OCI-LY7 (cell line): ENCODE data around the gene CYP2A6. TPM values are rescaled to one million over a fixed set of nuclear protein-coding genes. Genes with fewer than 3 reads are reported as not detected.
"Not testable (repeated sequence)": the region's sequence is repeated elsewhere in the genome, so short reads cannot be mapped to it uniquely, and the experiment has no call there.

Source experiments
- BruUV-seq: library from RNA; stranded (reverse); fragments of 400-500 nt; replicated peaks from 2 replicates; lab custom pipeline; 2021; lab: Mats Ljungman, UMichigan
- CTCF ChIA-PET: fragments of 300-600 bp; sonication (Branson Sonifier 250); formaldehyde crosslinking; loops from one replicate; lab custom pipeline; 2022; ENCODE audit warnings: antibody characterized with exemption; ENCODE audit not compliant: unreplicated experiment; lab: Charles Lee
- POLR2A ChIA-PET: fragments of 300-600 bp; sonication (Branson Sonifier 250); formaldehyde crosslinking; loops from one replicate; lab custom pipeline; 2022; ENCODE audit warnings: antibody characterized with exemption; lab: Charles Lee
- DNase-seq: peaks from one replicate; pipeline ENCODE4 v3.0.0-alpha.2; 2015; ENCODE audit warnings: low spot score
- H2AFZ ChIP-seq: fragments of 200-600 bp; sonication (generic), shearing (Covaris generic); 2 replicates; pipeline ENCODE4 v1.6.1; 2014; ENCODE audit warnings: mild to moderate bottlenecking, antibody characterized with exemption, low read length, moderate library complexity
- H3K27ac ChIP-seq: fragments of 200-600 bp; sonication (generic); 2 replicates; pipeline ENCODE4 v1.5.1; 2014; ENCODE audit warnings: mixed run types, low read depth, mild to moderate bottlenecking, moderate library complexity, low read length, inconsistent platforms; ENCODE audit not compliant: poor library complexity, severe bottlenecking
- H3K36me3 ChIP-seq: fragments of 200-600 bp; sonication (generic); 2 replicates; pipeline ENCODE4 v1.6.1; 2014; ENCODE audit warnings: mild to moderate bottlenecking, antibody characterized with exemption, low read length, moderate library complexity, mixed read lengths; ENCODE audit not compliant: insufficient read depth
- H3K4me1 ChIP-seq: fragments of 200-600 bp; sonication (generic); 2 replicates; pipeline ENCODE4 v1.5.1; 2014; ENCODE audit warnings: mild to moderate bottlenecking, low read length; ENCODE audit not compliant: insufficient read depth, poor library complexity, severe bottlenecking
- H3K4me2 ChIP-seq: fragments of 200-600 bp; sonication (generic); 2 replicates; pipeline ENCODE4 v1.6.1; 2014; ENCODE audit warnings: mild to moderate bottlenecking, low read length
- H3K4me3 ChIP-seq: fragments of 200-600 bp; sonication (generic); 2 replicates; pipeline ENCODE4 v1.5.1; 2014; ENCODE audit warnings: mild to moderate bottlenecking, low read depth, low read length; ENCODE audit not compliant: poor library complexity, severe bottlenecking
- H3K79me2 ChIP-seq: fragments of 200-600 bp; sonication (generic); 2 replicates; pipeline ENCODE4 v1.6.1; 2016; ENCODE audit warnings: low read depth, mild to moderate bottlenecking, low read length, moderate library complexity, mixed read lengths; ENCODE audit not compliant: insufficient read depth
- H3K9me2 ChIP-seq: fragments of 200-600 bp; sonication (generic); 2 replicates; pipeline ENCODE4 v1.6.1; 2016; ENCODE audit warnings: mild to moderate bottlenecking, low read length, mixed read lengths; ENCODE audit not compliant: insufficient read depth
- H3K9me3 ChIP-seq: fragments of 200-600 bp; sonication (generic); 2 replicates; pipeline ENCODE4 v1.6.1; 2014; ENCODE audit warnings: mild to moderate bottlenecking, mixed run types, low read length, mixed read lengths
- H4K20me1 ChIP-seq: fragments of 200-600 bp; sonication (generic); 2 replicates; pipeline ENCODE4 v1.6.1; 2014; ENCODE audit warnings: mild to moderate bottlenecking, antibody characterized with exemption, low read length, moderate library complexity, mixed read lengths; ENCODE audit not compliant: insufficient read depth
- EZH2phosphoT487 ChIP-seq: fragments of 200-600 bp; sonication (generic); IDR thresholded peaks from 2 replicates; pipeline ENCODE4 v1.6.1; 2018; ENCODE audit warnings: low read depth, borderline replicate concordance, mild to moderate bottlenecking, mixed run types, antibody characterized with exemption, low read length, moderate library complexity, mixed read lengths
- intact Hi-C: fragments of 100-400 bp; cut with micrococcal nuclease; formaldehyde crosslinking; loops from one replicate; pipeline ENCODE4 v1.10.0; 2022; ENCODE audit not compliant: unreplicated experiment
- total RNA-seq, 2 experiments: library from RNA; depleted of rRNA in 1 of 2; stranded (reverse); fragments of >200 nt in 1 of 2; shearing (Covaris generic) in 1 of 2; gene quantifications; 2 replicates each; pipeline ENCODE4 v1.2.3, GENCODE V29; 2014 to 2022
- TF ChIP-seq, protein P1 (sequence below): fragments of 200-600 bp; sonication (generic); conservative IDR thresholded peaks from 2 replicates; pipeline ENCODE4 v1.5.1; 2014; ENCODE audit warnings: mild to moderate bottlenecking, antibody characterized with exemption, low read length, moderate library complexity, mixed read lengths

The CYP2A6 gene
- total RNA-seq, 2 experiments from 2014 or later: not detected

DNA sequence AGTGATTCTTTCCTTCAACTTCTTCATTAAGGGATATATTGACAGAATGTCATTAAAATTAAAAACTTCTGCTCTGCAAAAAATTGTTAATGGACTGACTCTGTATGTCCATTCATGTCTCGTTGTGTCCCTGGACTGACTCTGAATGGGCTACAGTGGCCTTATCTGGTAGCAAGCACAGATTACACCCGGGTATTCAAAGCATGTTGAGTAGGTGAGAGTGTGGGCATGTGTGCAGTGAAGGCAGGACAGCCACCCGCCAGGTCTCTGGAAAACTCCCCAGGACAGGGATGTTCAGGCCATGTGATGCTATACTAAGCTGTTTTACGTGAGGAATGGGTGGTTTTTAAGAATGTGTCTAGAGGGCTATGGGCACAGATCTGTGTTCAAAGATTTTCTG, 24.6 kb upstream of the CYP2A6 start:
- CTCF ChIA-PET: not testable (repeated sequence)

DNA sequence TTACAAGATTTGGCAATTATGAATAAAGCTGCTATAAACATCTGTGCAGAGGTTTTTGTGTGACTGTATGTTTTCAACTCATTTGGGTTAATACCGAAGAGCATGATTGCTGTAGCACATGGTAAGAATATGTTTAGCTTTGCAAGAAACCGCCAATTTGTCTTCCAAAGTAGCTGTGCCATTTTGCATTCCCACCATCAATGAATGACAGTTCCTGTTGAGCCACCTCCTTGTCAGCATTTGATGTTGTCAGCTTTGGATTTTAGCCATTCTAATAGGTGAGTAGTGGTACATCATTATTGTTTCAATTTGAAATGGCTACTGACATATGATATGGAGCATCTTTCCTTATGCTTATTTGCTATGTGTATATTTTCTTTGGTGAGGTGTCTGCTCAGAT, 23.6 kb upstream of the CYP2A6 start:
- H3K4me1 ChIP-seq, DNase-seq, POLR2A ChIA-PET, H3K9me2 ChIP-seq, H2AFZ ChIP-seq, H4K20me1 ChIP-seq, H3K79me2 ChIP-seq, H3K36me3 ChIP-seq, H3K9me3 ChIP-seq, H3K4me2 ChIP-seq, H3K4me3 ChIP-seq, BruUV-seq, H3K27ac ChIP-seq, intact Hi-C loops, CTCF ChIA-PET: not testable (repeated sequence)

More for the DNA sequence above, 24.6 kb upstream of the CYP2A6 start:
- BruUV-seq, H3K4me1 ChIP-seq, H3K4me2 ChIP-seq, H3K4me3 ChIP-seq, DNase-seq, POLR2A ChIA-PET, H3K27ac ChIP-seq, H3K9me3 ChIP-seq, H2AFZ ChIP-seq, H3K79me2 ChIP-seq, H4K20me1 ChIP-seq, H3K36me3 ChIP-seq, H3K9me2 ChIP-seq, intact Hi-C loops: not testable (repeated sequence)

DNA sequence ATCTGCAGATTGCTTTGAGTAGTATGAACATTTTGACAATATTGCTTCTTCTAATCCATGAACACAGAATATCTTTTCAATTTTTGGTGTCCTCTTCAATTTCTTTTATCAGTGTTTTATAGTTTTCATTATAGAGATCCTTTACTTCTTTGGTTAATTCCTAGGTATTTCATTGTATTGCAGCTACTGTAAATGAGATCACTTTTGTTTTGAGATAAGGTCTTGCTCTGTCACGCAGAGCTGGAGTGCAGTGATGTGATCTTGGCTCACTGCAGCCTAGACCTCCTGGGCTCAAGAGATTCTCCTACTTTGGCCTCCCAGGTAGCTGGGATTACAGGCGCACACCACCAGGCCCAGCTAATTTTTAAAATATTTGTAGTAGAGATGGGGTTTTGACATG, 22.0 kb upstream of the CYP2A6 start:
- H3K9me2 ChIP-seq: no peaks in the 10 kb centered on the region
- DNase-seq: no peak
- H2AFZ ChIP-seq: no peak overlapping the region
- H3K4me3 ChIP-seq: no peak overlapping the region
- CTCF ChIA-PET: no interaction called here
- H3K4me1 ChIP-seq: no peaks in the 10 kb centered on the region
- H3K4me2 ChIP-seq: no peak overlapping the region
- intact Hi-C loops: no loop called here
- no peak overlapping the region for H3K27ac ChIP-seq
- H3K79me2 ChIP-seq: no peaks in the 10 kb centered on the region
- POLR2A ChIA-PET: no interaction called here
- H3K36me3 ChIP-seq: no peaks in the 10 kb centered on the region
- BruUV-seq: no TSS peak
- no peaks in the 10 kb centered on the region for H4K20me1 ChIP-seq
- H3K9me3 ChIP-seq: no peaks in the 10 kb centered on the region
- TF ChIP-seq, protein P1, sequence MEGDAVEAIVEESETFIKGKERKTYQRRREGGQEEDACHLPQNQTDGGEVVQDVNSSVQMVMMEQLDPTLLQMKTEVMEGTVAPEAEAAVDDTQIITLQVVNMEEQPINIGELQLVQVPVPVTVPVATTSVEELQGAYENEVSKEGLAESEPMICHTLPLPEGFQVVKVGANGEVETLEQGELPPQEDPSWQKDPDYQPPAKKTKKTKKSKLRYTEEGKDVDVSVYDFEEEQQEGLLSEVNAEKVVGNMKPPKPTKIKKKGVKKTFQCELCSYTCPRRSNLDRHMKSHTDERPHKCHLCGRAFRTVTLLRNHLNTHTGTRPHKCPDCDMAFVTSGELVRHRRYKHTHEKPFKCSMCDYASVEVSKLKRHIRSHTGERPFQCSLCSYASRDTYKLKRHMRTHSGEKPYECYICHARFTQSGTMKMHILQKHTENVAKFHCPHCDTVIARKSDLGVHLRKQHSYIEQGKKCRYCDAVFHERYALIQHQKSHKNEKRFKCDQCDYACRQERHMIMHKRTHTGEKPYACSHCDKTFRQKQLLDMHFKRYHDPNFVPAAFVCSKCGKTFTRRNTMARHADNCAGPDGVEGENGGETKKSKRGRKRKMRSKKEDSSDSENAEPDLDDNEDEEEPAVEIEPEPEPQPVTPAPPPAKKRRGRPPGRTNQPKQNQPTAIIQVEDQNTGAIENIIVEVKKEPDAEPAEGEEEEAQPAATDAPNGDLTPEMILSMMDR: no peak
- no peak for TF ChIP-seq EZH2phosphoT487

DNA sequence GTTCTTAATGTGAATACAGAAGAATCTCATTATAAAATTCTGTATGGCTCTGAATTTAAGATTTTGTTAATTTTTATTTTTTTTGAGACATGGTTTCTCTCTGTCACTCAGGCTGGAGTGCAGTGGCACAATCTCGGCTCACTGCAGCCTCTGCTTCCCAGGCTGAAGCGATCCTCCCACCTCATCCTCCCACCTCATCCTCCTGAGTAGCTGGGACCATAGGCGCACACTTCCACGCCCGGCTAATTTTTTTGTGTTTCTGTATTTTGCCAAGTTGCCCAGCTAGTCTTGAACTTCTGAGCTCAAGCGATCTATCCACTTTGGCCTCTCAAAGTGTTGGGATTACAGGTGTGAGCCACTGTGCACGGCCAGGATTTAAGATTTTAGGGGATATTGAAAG, 17.5 kb upstream of the CYP2A6 start:
- no peak overlapping the region for H3K27ac ChIP-seq
- no peak for DNase-seq
- TF ChIP-seq, protein P1: no peak
- TF ChIP-seq EZH2phosphoT487: no peak
- H2AFZ ChIP-seq: no peak overlapping the region
- no peaks in the 10 kb centered on the region for H4K20me1 ChIP-seq
- H3K36me3 ChIP-seq: no peaks in the 10 kb centered on the region
- no TSS peak for BruUV-seq
- no peak overlapping the region for H3K4me2 ChIP-seq
- intact Hi-C loops: no loop called here
- POLR2A ChIA-PET: no interaction called here
- H3K4me1 ChIP-seq: no peaks in the 10 kb centered on the region
- H3K9me3 ChIP-seq: no peaks in the 10 kb centered on the region
- H3K9me2 ChIP-seq: no peaks in the 10 kb centered on the region
- no peak overlapping the region for H3K4me3 ChIP-seq
- H3K79me2 ChIP-seq: no peaks in the 10 kb centered on the region
- CTCF ChIA-PET: no interaction called here

DNA sequence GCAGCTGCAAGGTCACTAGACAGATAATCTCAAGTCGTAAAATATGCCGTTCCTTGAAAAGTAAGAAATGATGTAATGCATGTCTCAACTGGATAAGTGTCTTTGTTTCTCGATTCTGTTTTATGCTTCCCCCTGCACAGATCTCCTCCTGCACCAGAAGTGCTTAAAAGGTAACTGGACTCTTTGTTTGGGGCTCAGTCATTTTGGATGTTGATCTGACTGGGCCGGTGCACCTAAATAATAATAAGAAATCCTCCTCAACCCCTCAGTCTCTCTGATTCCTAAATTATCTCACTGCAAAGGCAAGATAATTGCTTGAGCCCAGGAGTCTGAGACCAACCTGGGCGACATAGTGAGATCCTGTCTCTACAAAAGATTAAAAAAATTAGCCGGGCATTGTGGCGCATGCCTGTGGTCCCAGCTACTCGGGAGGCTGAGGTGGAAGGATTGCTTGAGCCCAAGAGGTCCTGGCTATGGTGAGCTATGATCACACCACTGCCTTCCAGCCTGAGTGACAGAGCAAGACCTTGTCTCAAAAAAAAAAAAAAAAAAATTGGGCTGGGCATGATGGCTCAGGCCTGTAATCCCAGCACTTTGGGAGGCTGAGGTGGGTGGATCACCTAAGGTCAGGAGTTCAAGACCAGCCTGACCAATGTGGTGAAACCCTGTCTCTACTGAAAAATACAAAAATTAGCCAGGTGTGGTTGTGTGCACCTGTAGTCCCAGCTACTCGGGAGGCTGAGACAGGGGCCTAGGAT, 14.7 kb upstream of the CYP2A6 start:
- DNase-seq, H2AFZ ChIP-seq, H4K20me1 ChIP-seq, H3K4me3 ChIP-seq, H3K4me2 ChIP-seq, H3K9me3 ChIP-seq, intact Hi-C loops, H3K27ac ChIP-seq, BruUV-seq, CTCF ChIA-PET, H3K4me1 ChIP-seq, H3K9me2 ChIP-seq, POLR2A ChIA-PET, H3K36me3 ChIP-seq, H3K79me2 ChIP-seq: not testable (repeated sequence)
